ENCODE data around the gene ATP13A1.
A peak's percentile ranks its signal among the peaks of the same experiment; 100 is the strongest.

ATP13A1 gene

DNA sequence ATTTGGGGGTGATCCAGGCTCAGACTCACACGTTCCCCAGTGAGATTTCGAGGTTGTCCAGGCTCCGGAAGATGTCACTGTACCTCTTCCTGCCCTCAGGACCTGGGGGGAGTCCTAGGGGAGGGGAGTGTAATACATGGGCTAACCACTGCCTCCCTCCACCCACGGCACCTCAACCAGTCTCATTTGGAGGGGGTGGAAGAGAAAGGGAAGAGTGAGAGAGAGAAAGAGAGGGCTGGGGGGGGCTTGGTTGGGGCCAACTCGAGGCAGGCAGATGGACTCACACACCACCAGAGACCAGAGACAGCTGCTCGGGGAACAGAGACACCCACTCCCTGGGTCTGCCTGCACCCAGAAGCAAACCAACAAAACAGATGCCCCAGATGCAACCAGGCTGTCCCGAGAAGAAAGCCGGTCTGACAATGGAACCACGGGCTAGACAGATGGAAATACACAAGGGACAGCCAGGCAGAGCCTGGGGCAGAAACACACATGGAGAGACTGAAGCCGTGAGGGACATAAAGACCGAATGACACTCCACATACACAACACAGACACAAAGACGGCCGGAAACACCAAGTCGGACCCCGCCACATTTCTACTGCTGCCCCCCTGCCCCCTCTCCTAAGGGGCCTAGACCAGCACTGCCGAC is 20.8 kb downstream of the ATP13A1 start:
- DNase-seq: peak; percentile 35

DNA sequence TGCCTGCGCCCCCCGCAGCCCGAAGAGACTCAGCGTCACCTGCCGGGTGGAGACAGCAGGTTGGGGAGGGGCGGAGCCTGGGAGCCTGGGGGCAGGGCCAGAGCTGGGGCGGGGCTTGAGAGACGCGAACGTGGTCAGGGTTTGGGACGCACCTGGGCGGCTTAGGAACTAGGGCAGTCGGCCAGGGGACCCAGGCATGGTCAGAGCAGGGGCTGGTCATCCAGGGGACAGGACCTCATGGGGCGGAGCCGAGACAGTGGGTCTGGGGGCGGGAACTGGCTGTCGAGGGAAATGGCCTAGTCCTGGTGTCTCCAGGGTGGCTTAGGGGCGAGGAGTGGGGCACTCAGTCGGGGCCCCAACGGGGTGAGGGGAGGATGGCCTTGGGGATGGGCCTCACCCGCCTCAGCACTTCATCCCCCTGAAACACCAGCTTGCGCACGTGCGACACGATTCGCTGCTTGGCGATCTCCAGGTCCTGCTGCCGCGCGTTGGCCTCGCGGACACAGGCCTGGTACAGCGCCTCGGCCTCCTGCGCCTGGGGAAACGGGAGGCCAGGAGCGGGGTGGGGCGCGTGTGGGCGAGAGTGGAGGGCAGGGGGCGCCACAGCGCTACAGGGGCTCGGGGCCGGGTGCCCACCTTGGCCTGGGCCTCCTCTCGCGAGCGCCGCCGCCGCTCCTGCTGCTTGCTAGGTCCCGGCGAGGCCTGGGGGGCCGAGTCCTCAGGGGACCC is 25.8 kb downstream of the ATP13A1 start:
- no peak for DNase-seq

DNA sequence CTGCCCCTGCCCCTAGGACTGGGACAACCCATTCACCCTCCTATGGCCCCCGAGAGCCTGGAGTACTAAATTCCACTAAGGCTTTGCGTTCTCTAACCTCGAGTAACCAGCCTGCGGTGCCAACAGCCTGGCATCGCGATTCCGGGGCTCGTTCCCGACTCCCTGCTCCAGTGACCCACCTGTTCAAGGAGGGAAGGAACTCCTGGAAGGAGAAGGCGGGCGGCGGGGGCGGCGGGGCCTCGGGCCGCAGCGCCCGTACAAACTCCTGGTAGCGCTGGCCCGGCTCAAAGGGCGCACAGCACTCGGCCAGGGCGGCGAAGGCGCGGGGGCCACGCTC is 26.3 kb downstream of the ATP13A1 start:
- no peak for DNase-seq

DNA sequence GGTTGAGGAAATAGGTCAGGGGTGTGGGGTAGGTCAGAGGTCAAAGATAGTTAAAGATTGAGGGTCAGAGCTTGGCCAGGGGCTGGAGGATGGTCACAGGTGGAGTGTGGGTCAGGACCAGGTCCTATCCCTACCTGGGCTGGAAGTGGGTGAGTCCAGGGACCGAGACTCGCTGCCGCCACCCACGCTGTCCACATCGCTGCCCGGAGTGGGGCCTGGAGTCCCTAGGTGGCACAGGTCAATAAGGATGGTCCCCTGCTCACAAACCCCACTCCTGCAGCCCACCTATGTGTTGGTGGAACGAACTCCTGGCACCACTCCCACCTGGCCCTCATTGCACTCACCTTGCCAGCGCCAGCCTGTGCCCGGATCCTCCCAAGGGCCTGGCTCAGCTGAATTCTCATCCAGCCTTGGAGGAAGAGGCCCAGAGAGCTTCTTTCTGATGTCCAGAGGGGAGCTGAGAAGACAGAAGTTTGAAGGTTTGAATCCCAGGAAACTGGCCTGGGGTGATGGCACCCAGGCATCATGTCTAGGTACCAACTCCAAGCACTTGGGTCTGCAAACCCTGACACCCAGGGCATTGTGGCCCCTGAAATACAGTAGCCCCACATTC is 26.8 kb downstream of the ATP13A1 start:
- DNase-seq: no peak

DNA sequence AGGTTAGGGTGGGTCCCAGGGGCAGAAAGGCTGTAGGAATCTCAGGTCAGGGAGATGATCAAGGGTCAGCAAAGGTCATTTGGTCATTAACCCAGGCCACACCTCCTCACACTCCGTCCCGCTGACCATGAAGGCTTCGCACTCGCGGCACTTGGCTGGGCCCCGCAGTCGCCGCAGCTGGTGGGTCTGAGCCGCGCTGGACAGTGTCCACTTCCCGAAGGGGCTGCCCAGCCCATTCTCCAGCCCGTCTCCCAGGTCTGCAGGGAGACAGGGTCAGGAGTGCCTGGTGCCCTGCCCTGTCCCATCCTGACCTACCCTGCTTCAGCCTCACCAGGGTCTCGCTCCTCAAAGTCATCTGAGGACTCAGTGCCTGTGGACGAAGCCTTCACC is 28.2 kb downstream of the ATP13A1 start:
- DNase-seq: no peak

DNA sequence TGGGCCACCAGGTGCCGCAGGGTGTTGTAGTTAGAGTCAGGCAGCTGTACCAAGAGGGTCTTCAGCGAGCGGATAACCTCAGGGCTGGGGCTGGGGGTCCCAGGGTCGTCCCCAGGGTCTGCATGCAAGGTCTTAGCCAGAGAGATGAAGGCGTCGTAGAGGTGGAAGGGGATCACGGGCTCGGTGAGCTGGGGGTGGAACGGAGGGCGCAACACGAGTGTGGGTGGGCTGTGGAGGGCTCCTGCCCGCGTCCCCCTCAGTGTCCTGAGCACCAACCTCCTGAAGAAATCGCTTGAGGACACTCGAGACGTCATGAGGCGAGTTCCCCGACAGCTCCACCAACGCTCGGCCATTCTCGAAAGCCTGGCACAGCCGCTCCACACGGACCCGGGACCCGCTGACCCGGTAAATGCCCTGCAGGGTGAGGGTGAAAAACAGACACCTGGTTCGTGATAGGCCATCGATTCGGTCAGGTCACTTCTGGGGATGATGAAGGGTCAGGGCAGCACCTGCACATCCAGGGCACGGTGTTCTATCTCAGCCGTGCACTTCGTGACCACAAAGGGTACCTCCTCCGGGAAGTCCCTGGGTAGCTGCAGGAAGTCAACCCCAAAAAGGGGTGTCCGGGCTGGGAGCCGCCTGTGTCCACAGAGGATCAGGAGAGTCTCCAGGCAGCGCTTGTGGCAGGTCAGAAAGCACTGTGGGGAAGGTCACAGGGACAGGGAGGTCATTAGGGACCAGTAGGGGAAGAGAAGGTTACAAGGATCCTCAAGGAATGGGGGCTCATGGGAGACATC is 28.8 kb downstream of the ATP13A1 start:
- DNase-seq: no peak

DNA sequence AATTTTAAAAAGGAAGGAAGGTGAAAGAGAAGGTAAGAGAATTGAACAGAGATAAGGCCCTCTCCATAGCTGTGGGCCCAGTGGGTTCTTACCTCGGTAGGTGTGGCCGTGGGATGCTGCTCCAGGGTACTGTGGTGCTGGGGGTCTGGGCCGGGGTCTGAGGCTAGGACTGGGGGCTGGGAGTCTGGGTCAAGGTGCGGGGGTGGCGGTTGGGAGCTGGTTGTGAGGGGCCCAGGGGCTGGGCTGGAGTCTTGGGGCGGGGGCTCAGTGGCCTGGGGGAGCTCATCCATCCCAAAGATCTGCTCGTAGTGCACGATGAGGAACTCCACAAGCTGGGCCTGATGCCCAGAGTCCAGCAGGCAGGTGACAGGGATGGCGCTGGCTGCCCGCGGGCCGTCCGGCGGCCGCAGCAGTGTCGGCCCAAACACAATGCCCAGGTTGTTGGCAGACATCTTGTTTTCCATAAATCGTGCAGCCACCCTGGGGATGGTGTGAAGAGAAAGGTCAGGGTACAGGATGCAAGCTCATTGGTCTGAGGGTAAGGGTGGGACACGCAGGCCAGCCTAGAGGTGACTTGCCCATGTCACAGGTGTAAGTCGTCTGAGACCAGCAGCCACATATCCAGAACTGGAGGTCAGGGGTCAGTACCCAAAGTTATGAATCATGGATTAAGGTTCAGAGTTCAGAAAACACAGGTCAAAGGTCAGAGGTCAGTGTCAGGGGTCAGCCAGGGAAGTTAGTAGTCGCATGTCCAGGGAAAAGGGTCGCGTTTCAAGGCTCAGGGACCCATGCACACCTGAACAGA is 29.6 kb downstream of the ATP13A1 start:
- no peak for DNase-seq

DNA sequence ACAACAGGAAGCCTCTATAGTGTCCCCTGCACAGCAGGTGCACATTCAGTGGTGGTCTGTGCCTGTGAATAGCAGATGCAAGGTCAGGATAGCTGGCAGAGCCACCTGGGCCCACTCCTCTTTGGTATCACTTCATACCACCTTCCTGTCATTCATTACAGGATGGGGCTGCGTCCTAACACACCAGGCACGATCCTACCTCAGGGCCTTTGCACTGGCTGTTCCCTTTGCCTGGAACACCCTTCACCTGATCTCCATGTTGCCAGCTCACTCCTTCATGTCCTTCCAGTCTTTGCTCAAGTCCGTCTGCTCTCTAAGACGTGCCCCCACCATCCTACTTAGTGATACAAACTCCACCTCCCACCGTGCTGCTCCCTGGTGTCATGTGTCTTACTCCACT is 30.8 kb downstream of the ATP13A1 start:
- DNase-seq: no peak

DNA sequence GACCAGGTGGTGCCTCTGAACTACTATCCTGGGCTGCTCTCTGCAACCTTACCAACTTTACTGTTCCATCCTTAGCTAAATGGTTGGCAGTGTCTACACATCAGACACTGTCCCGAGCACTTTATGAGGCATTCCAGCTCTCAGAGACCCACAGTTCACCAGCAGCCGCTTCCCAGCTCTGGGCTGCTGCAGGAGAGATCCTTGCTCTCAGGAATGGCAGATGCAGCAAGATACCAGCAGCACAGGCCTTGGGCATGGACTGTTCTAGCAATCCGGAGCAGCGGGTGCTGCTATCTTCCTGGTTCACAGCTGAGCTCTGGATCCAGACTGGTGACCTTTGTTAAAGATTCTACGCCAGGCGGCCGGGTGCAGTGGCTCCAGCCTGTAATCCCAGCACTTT is 32.1 kb downstream of the ATP13A1 start:
- no peak for DNase-seq

DNA sequence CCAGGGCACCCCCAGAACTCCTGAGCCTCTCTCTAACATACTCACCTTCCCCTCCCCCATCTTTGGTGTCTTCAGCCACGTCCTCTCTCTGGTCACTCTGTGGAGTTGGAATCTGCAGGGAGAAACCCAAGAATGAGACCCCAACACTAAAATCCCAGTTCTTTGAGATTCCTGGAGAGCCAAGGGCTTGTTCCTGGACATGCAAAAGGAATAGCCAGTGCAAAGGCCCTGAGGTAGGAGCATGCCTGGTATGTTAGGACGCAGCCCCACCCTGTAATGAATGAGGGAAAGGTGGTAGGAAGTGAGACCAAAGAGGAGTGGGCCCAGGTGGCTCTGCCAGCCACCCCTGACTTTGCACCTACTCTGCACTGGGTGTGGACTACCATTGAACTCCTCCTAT is 33.0 kb downstream of the ATP13A1 start:
- no peak for DNase-seq

DNA sequence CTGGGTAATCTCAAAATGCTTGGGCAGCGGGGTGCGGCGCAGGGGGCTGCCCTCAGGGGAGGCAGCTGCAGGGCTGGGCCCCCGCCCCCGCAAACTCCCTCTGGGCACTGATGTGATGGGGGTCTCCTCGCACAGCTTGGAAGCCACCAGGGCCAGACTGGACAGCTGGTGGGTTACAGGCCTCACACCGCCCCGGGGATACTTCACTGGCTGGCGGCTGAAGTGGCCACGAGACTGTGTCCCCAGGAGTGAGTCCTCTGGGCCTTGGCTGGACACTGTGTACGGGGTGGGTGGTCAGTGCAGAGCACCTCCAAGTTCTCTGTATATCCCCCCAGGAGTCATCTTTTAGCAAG is 33.4 kb downstream of the ATP13A1 start:
- no peak for DNase-seq

DNA sequence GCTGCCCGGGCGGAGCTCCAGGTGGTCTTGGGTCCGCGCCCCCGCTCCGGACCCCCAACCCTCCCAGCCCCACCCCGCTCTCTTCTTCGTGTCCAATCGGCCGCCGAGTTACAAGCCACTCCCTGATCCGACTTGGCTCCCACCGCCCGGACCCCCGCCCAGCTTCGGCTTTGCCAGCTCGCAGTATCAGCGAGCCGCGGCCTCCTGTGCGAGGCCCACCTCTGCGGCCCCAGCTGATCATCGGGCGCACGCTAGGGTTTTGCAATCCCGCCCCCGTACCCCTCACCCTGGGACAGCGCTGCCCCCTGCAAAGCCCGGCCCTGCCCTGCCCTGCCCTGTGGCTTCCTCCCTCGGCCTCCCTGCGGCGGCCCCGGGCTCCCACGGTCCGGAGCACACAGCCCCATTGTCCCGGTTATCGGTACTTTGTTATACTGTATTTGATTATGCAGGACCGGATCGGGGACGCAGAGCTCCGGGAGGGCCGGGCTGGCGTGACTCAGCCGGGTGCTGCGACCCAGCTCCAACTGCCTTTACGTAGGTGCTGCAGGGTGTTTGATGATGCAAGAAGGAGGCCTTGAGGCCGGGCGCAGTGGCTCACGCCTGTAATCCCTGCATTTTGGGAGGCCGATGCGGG is 34.9 kb downstream of the ATP13A1 start:
- DNase-seq: peak; percentile 77

DNA sequence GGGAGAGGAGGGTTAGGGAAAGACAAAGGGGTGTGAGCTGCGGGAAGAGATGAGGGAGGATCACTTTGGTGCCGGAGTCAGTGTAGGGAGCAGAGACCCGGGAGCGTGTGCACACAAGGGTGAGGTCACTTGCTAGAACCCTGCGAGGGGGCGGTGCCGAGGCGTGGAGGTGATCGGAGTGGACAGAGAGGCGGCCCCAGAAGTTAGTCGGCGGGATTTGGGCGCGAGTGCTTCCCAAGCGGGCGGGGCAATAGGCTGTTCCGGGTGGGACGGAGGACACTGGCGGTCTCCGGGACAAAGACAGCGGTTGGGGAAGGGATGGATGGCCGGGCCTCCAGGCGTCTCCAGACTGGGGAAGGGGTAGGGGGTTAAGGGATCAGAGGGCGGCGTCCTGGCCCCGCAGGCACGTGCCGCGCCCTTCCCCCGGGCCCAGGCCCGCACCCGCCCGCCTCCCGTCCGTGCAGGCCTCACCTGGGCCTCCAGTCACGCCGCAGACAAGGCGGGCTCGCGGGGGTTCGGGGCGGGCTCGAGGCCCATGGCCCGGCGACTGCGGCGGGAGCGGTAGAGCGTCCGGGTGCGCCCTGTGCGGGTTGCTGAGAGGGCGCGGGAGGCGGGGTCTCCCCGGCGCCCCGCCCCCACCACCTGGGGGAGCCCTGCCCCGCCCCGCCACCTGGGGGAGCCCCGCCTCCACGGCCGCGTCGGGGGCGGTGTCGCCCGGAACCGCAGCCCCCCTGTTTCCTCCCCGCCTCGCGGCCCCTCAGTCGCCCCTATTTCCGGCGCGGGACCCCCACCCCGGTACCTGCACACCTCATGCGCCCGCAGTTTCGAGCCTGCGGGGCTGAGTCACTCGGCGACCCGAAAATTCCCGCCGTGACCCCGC is 35.6 kb downstream of the ATP13A1 start, which contains the start of gene LPAR2:
LPAR2 (minus strand) TSS at position 600 of the 880 bp plus-strand sequence. CDS start 945 bp downstream, outside the sequence.
- peak; percentile 74 for DNase-seq

DNA sequence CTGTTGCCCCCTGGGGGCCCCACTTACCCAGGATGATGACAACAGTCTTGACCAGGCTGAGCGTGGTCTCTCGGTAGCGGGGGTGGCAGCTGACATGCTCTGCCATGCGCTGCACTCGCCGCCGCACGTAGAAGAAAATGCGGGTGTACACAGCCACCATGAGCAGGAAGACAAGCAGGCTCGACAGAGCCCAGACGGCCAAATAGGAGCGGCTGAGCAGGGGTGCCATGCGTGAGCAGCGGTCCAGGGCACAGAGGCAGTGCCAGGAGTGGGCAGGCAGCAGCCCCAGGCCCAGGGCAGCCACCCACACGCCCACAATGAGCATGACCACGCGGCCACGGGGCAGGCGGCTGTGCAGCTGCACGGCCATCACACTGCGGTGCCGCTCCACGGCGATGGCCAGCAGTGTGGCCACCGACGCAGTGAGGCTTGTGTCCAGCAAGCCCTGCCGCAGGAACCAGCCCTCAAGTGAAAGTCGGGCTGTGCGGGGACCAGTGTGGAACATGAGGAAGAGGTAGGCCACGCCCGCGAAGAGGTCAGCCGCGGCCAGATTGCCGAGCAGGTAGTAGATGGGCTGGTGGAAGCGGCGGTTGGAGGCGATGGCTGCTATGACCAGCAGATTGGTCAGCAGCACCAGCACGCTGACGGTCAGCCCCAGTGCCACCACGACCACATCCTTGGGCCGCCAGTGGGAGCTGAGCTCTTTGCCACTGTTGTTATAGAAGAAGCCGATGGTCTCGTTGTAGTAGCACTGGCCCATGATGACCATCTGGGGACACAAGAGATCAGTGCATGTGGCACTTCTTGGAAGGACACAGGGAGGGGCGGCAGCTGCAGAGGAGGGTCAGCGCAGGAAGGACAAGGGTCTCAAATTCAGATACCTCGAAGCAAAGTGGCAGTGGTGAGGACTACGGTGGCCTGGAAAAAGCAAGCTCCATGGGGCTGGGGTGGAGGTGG is 36.7 kb downstream of the ATP13A1 start:
- DNase-seq: no peak

DNA sequence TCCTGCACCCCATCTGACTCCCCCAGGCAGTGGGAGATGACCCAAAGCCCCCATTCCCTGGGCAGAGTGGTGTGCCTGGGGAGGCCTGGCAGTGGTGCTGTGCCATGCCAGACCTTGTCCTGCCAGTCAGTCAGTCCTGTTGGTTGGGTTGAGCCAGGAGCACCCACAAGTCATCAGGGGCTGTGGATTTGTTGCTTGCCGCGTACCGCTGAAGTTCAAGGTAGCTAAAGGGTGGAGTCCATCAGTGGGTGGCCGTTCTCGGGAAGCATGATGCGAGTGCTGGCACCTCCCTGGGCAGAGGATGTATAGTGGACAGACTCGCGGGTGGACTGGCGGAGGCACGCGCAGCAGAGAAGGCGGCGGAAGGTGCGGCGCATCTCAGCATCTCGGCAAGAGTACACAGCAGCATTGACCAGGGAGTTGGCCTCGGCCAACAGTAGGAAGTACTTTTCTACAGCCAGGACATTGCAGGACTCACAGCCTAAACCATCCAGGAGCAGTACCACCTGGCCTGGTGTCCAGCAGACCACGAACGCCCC is 39.4 kb downstream of the ATP13A1 start:
- no peak for DNase-seq

DNA sequence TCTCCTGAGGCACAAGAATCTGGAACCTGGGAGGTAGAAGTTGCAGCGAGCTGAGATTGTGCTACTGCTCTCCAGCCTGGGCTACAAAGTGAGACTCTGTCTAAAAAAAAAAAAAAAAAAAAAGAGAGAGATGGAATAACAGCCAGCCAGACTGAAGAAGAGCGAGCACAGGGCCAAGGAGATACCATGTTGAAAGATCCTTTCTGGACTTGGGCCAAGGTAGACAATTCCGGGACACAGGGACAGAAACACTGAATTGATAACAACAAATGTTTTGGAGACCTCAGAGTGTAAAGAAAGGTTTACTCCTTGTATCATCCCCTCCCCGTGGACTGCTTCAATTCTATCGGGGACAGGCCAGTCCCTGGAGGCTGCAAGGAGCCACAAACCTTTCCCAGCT is 40.1 kb downstream of the ATP13A1 start:
- no peak for DNase-seq

DNA sequence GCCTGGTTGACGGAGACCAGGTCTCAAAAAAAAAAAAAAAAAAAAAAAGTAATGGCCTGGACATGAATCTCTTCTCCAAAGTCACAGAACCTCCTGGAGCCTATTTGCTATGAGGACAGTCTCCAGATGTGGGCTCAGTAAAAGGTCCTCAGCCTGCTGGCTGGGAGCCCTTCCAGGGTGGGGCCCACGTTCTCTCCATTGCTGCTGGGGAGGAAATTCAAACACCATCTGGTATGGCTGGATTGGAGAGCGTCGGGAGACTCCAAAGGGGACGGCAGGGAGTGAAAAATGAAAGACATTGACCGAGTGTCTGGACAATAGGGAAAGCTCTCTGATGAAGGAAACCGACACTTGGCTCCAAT is 43.6 kb downstream of the ATP13A1 start:
- no peak for DNase-seq

DNA sequence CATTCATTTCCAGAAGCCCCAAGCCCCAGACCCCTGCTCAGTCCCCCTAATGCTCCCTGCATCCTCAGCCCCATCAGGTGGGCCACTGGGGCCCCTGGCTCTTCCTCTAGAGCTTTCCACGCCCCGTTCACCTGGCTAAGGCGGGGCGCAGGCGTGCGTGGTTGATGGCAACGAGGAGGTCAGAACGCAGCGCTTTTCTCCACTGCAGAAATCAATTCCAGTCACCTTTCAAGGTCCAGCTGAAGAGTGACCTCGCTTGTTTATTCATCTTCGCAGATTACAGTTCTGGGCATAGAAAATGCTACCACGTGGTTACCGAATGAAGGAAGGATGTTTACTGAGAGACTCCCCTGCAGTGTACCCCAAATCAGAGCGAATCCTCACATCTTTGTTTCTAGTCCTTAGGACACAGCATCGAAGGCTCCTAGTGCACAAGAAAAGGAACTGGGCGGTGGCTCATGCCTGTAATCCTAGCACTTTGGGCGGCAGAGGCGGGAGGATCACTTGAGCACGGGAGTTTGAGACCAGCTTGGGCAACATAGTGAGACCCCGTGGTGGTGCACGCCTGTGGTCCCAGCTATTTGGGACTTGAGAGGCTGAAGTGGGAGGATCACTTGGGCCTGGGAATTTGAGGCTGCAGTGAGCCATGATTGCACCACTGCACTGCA is 44.2 kb downstream of the ATP13A1 start:
- no peak for DNase-seq
